IMR-90 (cell line): ENCODE measurements around the gene DCAF15. TPM values are rescaled to one million over a fixed set of nuclear protein-coding genes. Genes with fewer than 3 reads are reported as not detected.

Experiments
- ATAC-seq: fragments of 200-7000 bp; cut with Tn5 transposase; 2 replicates; pipeline ENCODE4 v1.9.1; 2020; ENCODE audit warnings: low read depth, mild to moderate bottlenecking, moderate library complexity
- BruUV-seq: library from RNA; stranded (reverse); fragments of 400-500 nt; replicated peaks from 2 replicates; lab custom pipeline; 2021; lab: Mats Ljungman, UMichigan
- CTCF ChIA-PET: fragments of 300-600 bp; formaldehyde crosslinking; extraction: SDS; loops from one replicate; lab custom pipeline; 2021; ENCODE audit warnings: antibody characterized with exemption; lab: Yijun Ruan, JAX
- POLR2A ChIA-PET: fragments of 300-600 bp; sonication (Branson Sonifier 250); formaldehyde crosslinking; loops from one replicate; lab custom pipeline; 2022; ENCODE audit warnings: antibody characterized with exemption; ENCODE audit not compliant: unreplicated experiment; lab: Charles Lee
- DNase-seq: peaks from one replicate; pipeline ENCODE4 v3.0.0; 2013
- H2AFZ ChIP-seq: replicated peaks from 2 replicates; pipeline ENCODE3; 2013; ENCODE audit warnings: low read length, mild to moderate bottlenecking; ENCODE audit not compliant: poor library complexity
- H2AK5ac ChIP-seq: 2 replicates; pipeline ENCODE4 v1.6.1; 2013; ENCODE audit warnings: low read depth, low read length, inconsistent platforms
- H2AK9ac ChIP-seq: replicated peaks from 2 replicates; pipeline ENCODE3; 2013; ENCODE audit warnings: mild to moderate bottlenecking, low read depth, low read length, moderate library complexity; ENCODE audit not compliant: poor library complexity
- H2BK120ac ChIP-seq: 2 replicates; pipeline ENCODE4 v1.6.1; 2013; ENCODE audit warnings: low read depth, low read length, inconsistent platforms
- H2BK15ac ChIP-seq: 3 replicates; pipeline ENCODE4 v1.6.1; 2013; ENCODE audit warnings: low read depth, low read length, inconsistent platforms
- H2BK20ac ChIP-seq: 2 replicates; pipeline ENCODE4 v1.6.1; 2013; ENCODE audit warnings: low read depth, mild to moderate bottlenecking, inconsistent platforms, low read length, moderate library complexity
- H2BK5ac ChIP-seq: 2 replicates; pipeline ENCODE4 v1.6.1; 2013; ENCODE audit warnings: mild to moderate bottlenecking, low read depth, low read length, inconsistent platforms; ENCODE audit not compliant: poor library complexity, severe bottlenecking
- H3K14ac ChIP-seq: replicated peaks from 2 replicates; pipeline ENCODE4 v1.6.1; 2013; ENCODE audit warnings: low read depth, low read length, inconsistent platforms
- H3K18ac ChIP-seq: 2 replicates; pipeline ENCODE4 v1.6.1; 2013; ENCODE audit warnings: low read depth, low read length, control low read depth
- H3K23ac ChIP-seq: 2 replicates; pipeline ENCODE4 v1.6.1; 2013; ENCODE audit warnings: low read depth, low read length, inconsistent platforms
- H3K27ac ChIP-seq: 2 replicates; pipeline ENCODE4 v1.5.1; 2013; ENCODE audit warnings: mild to moderate bottlenecking, control low read depth, low read length; ENCODE audit not compliant: insufficient read depth
- H3K27me3 ChIP-seq: 2 replicates; pipeline ENCODE4 v1.6.1; 2013; ENCODE audit warnings: low read length; ENCODE audit not compliant: control insufficient read depth, insufficient read depth
- H3K36me3 ChIP-seq: 2 replicates; pipeline ENCODE4 v1.6.1; 2013; ENCODE audit warnings: low read length, mixed read lengths; ENCODE audit not compliant: control insufficient read depth, insufficient read depth
- H3K4ac ChIP-seq: 2 replicates; pipeline ENCODE4 v1.6.1; 2013; ENCODE audit warnings: low read depth, low read length, inconsistent platforms
- H3K4me1 ChIP-seq: 2 replicates; pipeline ENCODE4 v1.6.1; 2013; ENCODE audit warnings: low read length, mixed read lengths; ENCODE audit not compliant: control insufficient read depth, insufficient read depth
- H3K4me2 ChIP-seq: 2 replicates; pipeline ENCODE4 v1.6.1; 2013; ENCODE audit warnings: low read depth, mild to moderate bottlenecking, control low read depth, low read length, moderate library complexity
- H3K4me3 ChIP-seq: 2 replicates; pipeline ENCODE4 v1.5.1; 2013; ENCODE audit warnings: low read depth, mild to moderate bottlenecking, control low read depth, low read length, moderate library complexity; ENCODE audit not compliant: insufficient read depth
- H3K56ac ChIP-seq: 2 replicates; pipeline ENCODE4 v1.6.1; 2013; ENCODE audit warnings: low read length, inconsistent platforms; ENCODE audit not compliant: insufficient read depth; ENCODE audit errors: extremely low read depth
- H3K79me1 ChIP-seq, 2 experiments: 2 replicates each; pipeline ENCODE4 v1.6.1; 2013; ENCODE audit warnings: low read length in 2 of 2, inconsistent platforms in 1 of 2, low read depth in 1 of 2
- H3K9ac ChIP-seq: 2 replicates; pipeline ENCODE4 v1.6.1; 2013; ENCODE audit warnings: low read depth, low read length, control low read depth
- H3K9me1 ChIP-seq: 2 replicates; pipeline ENCODE4 v1.6.1; 2013; ENCODE audit warnings: low read length, inconsistent platforms; ENCODE audit not compliant: insufficient read depth
- H3K9me3 ChIP-seq: 2 replicates; pipeline ENCODE4 v1.6.1; 2013; ENCODE audit warnings: low read length; ENCODE audit not compliant: control insufficient read depth, insufficient read depth
- H4K20me1 ChIP-seq: 2 replicates; pipeline ENCODE4 v1.6.1; 2013; ENCODE audit warnings: low read length, inconsistent platforms; ENCODE audit not compliant: insufficient read depth
- H4K5ac ChIP-seq: 2 replicates; pipeline ENCODE4 v1.6.1; 2013; ENCODE audit warnings: mild to moderate bottlenecking, low read depth, low read length, control low read depth
- H4K8ac ChIP-seq, 2 experiments: 2 replicates each; pipeline ENCODE4 v1.6.1; 2013; ENCODE audit warnings: low read depth in 2 of 2, low read length in 2 of 2, control low read depth in 1 of 2, inconsistent platforms in 1 of 2
- H4K91ac ChIP-seq: 2 replicates; pipeline ENCODE4 v1.6.1; 2013; ENCODE audit warnings: low read depth, low read length, inconsistent platforms; ENCODE audit not compliant: insufficient read depth
- CTCF ChIP-seq: conservative IDR thresholded peaks from 2 replicates; pipeline ENCODE4 v1.5.1; 2012; ENCODE audit warnings: mild to moderate bottlenecking, low read depth, low read length, improper control_type of control experiment
- ELK1 ChIP-seq: fragments of 150-350 bp; IDR thresholded peaks from 2 replicates; pipeline ENCODE4 v1.6.1; 2016; ENCODE audit warnings: low read depth, mild to moderate bottlenecking, low read length, moderate library complexity, borderline replicate concordance
- MXI1 ChIP-seq: IDR thresholded peaks from 2 replicates; pipeline ENCODE4 v1.6.1; 2012; ENCODE audit warnings: low read depth, mild to moderate bottlenecking, low read length, moderate library complexity, borderline replicate concordance
- NFE2L2 ChIP-seq: fragments of 150-350 bp; IDR thresholded peaks from 2 replicates; pipeline ENCODE4 v1.6.1; 2016; ENCODE audit warnings: low read depth, mild to moderate bottlenecking, low read length
- POLR2A ChIP-seq: IDR thresholded peaks from 2 replicates; pipeline ENCODE4 v1.6.1; 2012; ENCODE audit warnings: mild to moderate bottlenecking, low read depth, low read length
- RAD21 ChIP-seq: IDR thresholded peaks from 2 replicates; pipeline ENCODE4 v1.6.1; 2012; ENCODE audit warnings: low read length, improper control_type of control experiment
- WGBS, 2 experiments: methylation state at CpG; one replicate each; pipeline versions ENCODE4 v1.1.5 to v1.1.7; 2013; ENCODE audit warnings: missing lambda C conversion rate in 2 of 2; ENCODE audit not compliant: insufficient read length in 1 of 2; ENCODE audit errors: extremely low coverage in 2 of 2; 5-methylcytosine and 5-hydroxymethylcytosine counted together
- dilution Hi-C: fragments of 300-500 bp; cut with HindIII; formaldehyde crosslinking; loops from one replicate; pipeline ENCODE4 v1.14.3; 2018; ENCODE audit warnings: low sequenced_read_pairs; ENCODE audit not compliant: unreplicated experiment
- in situ Hi-C: fragments of 300-500 bp; cut with MboI; formaldehyde crosslinking; loops from 3 replicates; pipeline ENCODE4 v1.14.3; 2019; ENCODE audit warnings: low sequenced_read_pairs, inconsistent platforms, mixed read lengths
- intact Hi-C: fragments of 100-400 bp; cut with micrococcal nuclease; formaldehyde crosslinking; loops from 2 replicates; pipeline ENCODE4 v1.10.0; 2022
- polyA plus RNA-seq, 3 experiments: library from polyadenylated mRNA; depleted of rRNA; stranded (reverse); fragments of >200 nt; gene quantifications; 2 replicates each; pipeline ENCODE4 v1.2.3, GENCODE V29; 2012; ENCODE audit warnings: low replicate concordance in 1 of 3
- total RNA-seq: library from RNA; depleted of rRNA; stranded (reverse); fragments of >200 nt; gene quantifications from 2 replicates; pipeline ENCODE4 v1.2.3, GENCODE V29; 2012

DCAF15 gene
- total and polyA plus RNA-seq, 2 of the 4 experiments (the other 2 are of a cell fraction), result 6.8 to 31.0 TPM

GRCh38 chr19:13932149-13932637 is 20.1 kb upstream of the DCAF15 start:
- H3K4me3 ChIP-seq, result no peak overlapping the region
- H3K27me3 ChIP-seq, result no peaks in the 10 kb centered on the region
- H3K4ac ChIP-seq, result no peak overlapping the region
- no peak overlapping the region for H3K14ac ChIP-seq
- H4K91ac ChIP-seq, result no peak overlapping the region
- peaks cover 2% of the 10 kb centered on the region; the same call in 1 of the 2 replicates for H3K4me1 ChIP-seq
- DNase-seq (no peak), ATAC-seq (no peak)
- H2BK120ac ChIP-seq, result no peak overlapping the region
- no peak overlapping the region for H3K4me2 ChIP-seq
- POLR2A ChIA-PET, result no interaction called here
- peaks cover 29% of the 10 kb centered on the region for H3K36me3 ChIP-seq
- intact Hi-C loops (no loop called here), dilution Hi-C loops (no loop called here), in situ Hi-C loops (no loop called here)
- 68% methylated on average over 2 of the region's 6 CpGs; no CpG with 5 or more reads in 1 of the 2 experiments for WGBS, 2 experiments
- CTCF ChIA-PET, result no interaction called here
- H4K20me1 ChIP-seq, result no peaks in the 10 kb centered on the region
- no peak overlapping the region for H3K9ac ChIP-seq
- H3K9me1 ChIP-seq, result peaks cover 5% of the 10 kb centered on the region
- no peak overlapping the region for H3K18ac ChIP-seq
- no peak overlapping the region for H2BK5ac ChIP-seq
- H3K27ac ChIP-seq, result no peak overlapping the region
- no peak overlapping the region for H2BK20ac ChIP-seq
- no peak overlapping the region for H4K5ac ChIP-seq
- H2BK15ac ChIP-seq, result no peak overlapping the region
- no peak overlapping the region for H3K56ac ChIP-seq
- no peaks in the 10 kb centered on the region for H3K9me3 ChIP-seq
- no peak overlapping the region for H2AFZ ChIP-seq
- H3K79me1 ChIP-seq, result 0 out of 4 replicates have a peak, but pooled peaks cover 0 to under 1% of the 10 kb centered on the region in 2 experiments
- no peak overlapping the region for H2AK5ac ChIP-seq
- TF ChIP-seq RAD21 (no peak), ELK1 (no peak), MXI1 (no peak), NFE2L2 (no peak), POLR2A (no peak), CTCF (no peak)
- no peak overlapping the region for H3K23ac ChIP-seq
- no TSS peak for BruUV-seq
- no peak overlapping the region for H4K8ac ChIP-seq
- no peak overlapping the region for H2AK9ac ChIP-seq
